Effector memory CD4-positive, alpha-beta T cell (primary cell): Measurements from ENCODE around the gene SMARCB1.

Experiments used
- DNase-seq, 3 donors: peaks; one replicate each; pipeline ENCODE4 v3.0.0-alpha.2; 2020
- H3K27ac ChIP-seq: 2 replicates; pipeline ENCODE4 v1.7.0; 2013; ENCODE audit warnings: mild to moderate bottlenecking, low read length, moderate library complexity; ENCODE audit not compliant: insufficient read depth, poor library complexity, severe bottlenecking
- H3K27me3 ChIP-seq: replicated peaks from 2 replicates; pipeline ENCODE4 v1.7.0; 2013; ENCODE audit warnings: mild to moderate bottlenecking, low read length; ENCODE audit not compliant: insufficient read depth, control insufficient read depth, poor library complexity, severe bottlenecking
- H3K36me3 ChIP-seq: 2 replicates; pipeline ENCODE4 v1.7.0; 2013; ENCODE audit warnings: mild to moderate bottlenecking, low read length, moderate library complexity; ENCODE audit not compliant: control insufficient read depth, insufficient read depth
- H3K4me1 ChIP-seq: 2 replicates; pipeline ENCODE4 v1.7.0; 2013; ENCODE audit warnings: low read length, mild to moderate bottlenecking; ENCODE audit not compliant: control insufficient read depth, insufficient read depth, poor library complexity, severe bottlenecking
- H3K4me3 ChIP-seq: 2 replicates; pipeline ENCODE4 v1.7.0; 2013; ENCODE audit warnings: low read length, low read depth, mild to moderate bottlenecking; ENCODE audit not compliant: insufficient read depth, poor library complexity, severe bottlenecking
- H3K9me3 ChIP-seq: 2 replicates; pipeline ENCODE4 v1.7.0; 2013; ENCODE audit warnings: mild to moderate bottlenecking, low read length, moderate library complexity; ENCODE audit not compliant: control insufficient read depth

Gene SMARCB1

GRCh38 chr22:23820748-23821211 is 34.0 kb downstream of the SMARCB1 start:
- no peak for DNase-seq
- H3K4me1 ChIP-seq: no peaks in the 10 kb centered on the region
- H3K27me3 ChIP-seq: no peaks in the 10 kb centered on the region
- no peaks in the 10 kb centered on the region for H3K9me3 ChIP-seq
- no peak overlapping the region for H3K27ac ChIP-seq
- H3K36me3 ChIP-seq: peaks cover 73% of the 10 kb centered on the region
- H3K4me3 ChIP-seq: no peak overlapping the region

DNA sequence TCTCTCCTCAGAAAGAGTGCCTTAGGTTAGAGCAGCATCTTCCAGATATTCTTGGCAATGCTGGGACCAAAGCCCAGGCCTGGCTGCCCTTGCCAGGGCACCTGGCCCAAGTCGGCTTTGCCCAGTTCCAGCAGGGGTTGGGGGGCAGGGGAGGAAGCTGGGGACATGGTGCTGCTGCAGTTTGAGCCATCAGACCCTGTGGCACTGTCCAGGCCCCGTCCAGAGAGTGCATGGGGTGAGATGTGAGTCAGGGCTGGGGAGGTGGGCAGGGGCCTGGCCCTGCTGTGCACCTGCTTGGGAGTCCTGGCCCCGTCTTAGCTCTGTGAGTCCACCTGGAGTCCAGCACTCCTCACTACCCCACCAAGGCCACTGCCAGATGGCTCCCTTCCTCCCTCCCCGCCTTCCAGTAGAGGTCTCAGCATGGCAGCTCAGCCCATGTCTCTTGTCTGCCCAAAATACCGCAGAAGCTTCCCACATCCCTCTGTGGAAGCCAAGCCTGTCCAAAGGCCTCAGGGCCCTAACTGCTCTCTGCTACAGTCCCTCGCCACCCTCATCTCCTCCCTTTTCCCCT is 35.4 kb downstream of the SMARCB1 start:
- Histone ChIP-seq H3K36me3 (peaks cover 72% of the 10 kb centered on the region), H3K27ac (no peak overlapping the region)

DNA sequence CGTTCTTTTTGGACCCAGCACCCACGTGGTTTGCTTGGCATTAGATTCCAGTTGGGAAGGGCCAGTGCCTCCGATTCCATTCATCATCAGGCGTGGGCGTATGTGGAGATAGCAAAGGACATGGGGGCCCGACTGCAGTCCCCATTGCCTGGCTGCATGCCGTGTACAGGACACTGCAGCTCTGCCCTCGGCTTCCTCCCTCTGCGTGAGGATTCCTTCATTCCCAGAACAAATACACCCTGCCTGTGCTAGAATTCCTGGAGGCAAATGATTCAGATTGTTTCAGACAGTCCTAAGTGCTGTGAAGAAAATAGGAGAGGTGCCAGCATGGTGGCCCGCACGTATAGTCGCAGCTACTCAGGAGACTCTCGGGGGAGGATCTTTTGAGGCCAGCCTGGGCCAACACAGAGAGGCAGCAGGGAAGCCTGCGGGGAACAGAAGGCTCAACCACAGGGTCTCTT is 36.6 kb downstream of the SMARCB1 start:
- no peak for DNase-seq
- no peaks in the 10 kb centered on the region for H3K27me3 ChIP-seq
- peaks cover 70% of the 10 kb centered on the region for H3K36me3 ChIP-seq
- no peaks in the 10 kb centered on the region for H3K4me1 ChIP-seq
- no peak overlapping the region for H3K4me3 ChIP-seq
- H3K27ac ChIP-seq: no peak overlapping the region
- H3K9me3 ChIP-seq: no peaks in the 10 kb centered on the region

More for the DNA sequence above, 35.4 kb downstream of the SMARCB1 start:
- H3K4me3 ChIP-seq: no peak overlapping the region
- DNase-seq: no peak
- H3K4me1 ChIP-seq: no peaks in the 10 kb centered on the region
- no peaks in the 10 kb centered on the region for H3K9me3 ChIP-seq
- no peaks in the 10 kb centered on the region for H3K27me3 ChIP-seq

GRCh38 chr22:23824476-23825245 is 37.9 kb downstream of the SMARCB1 start:
- Histone ChIP-seq H3K27ac (no peak overlapping the region), H3K27me3 (no peaks in the 10 kb centered on the region)

DNA sequence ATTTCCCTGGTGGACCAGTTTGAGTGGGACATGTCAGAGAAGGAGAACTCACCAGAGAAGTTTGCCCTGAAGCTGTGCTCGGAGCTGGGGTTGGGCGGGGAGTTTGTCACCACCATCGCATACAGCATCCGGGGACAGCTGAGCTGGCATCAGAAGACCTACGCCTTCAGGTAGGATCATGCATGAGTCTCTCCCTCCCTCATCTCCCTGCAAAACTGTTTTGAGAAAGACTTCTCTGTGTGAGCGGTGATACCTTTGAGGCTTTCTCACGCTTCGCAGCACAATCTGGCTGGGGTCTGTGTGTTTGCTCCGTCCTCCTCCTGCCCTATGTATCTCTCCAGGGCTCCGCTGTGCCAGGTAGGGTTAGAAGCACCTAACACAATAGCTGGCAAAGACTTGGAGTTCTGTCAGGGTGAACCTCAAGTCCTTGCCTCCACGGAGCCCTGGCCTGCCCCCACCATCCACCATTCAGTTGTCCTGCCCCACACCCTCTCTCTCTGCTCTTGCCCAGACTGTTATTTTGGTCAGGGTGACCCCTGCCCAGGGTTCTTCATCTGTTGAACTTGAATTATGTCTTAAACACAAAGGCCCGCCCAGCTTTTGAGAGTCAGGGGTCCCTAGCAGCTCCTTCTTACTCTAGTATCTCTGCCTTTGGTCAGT is 38.6 kb downstream of the SMARCB1 start:
- no peak for DNase-seq
- no peaks in the 10 kb centered on the region for H3K27me3 ChIP-seq
- no peaks in the 10 kb centered on the region for H3K9me3 ChIP-seq
- no peak overlapping the region for H3K4me3 ChIP-seq
- H3K27ac ChIP-seq: no peak overlapping the region
- H3K36me3 ChIP-seq: peaks cover 71% of the 10 kb centered on the region
- no peaks in the 10 kb centered on the region for H3K4me1 ChIP-seq

More at GRCh38 chr22:23824476-23825245, 37.9 kb downstream of the SMARCB1 start:
- no peak for DNase-seq
- peaks cover 70% of the 10 kb centered on the region for H3K36me3 ChIP-seq
- H3K4me3 ChIP-seq: no peak overlapping the region
- no peaks in the 10 kb centered on the region for H3K9me3 ChIP-seq
- no peaks in the 10 kb centered on the region for H3K4me1 ChIP-seq

DNA sequence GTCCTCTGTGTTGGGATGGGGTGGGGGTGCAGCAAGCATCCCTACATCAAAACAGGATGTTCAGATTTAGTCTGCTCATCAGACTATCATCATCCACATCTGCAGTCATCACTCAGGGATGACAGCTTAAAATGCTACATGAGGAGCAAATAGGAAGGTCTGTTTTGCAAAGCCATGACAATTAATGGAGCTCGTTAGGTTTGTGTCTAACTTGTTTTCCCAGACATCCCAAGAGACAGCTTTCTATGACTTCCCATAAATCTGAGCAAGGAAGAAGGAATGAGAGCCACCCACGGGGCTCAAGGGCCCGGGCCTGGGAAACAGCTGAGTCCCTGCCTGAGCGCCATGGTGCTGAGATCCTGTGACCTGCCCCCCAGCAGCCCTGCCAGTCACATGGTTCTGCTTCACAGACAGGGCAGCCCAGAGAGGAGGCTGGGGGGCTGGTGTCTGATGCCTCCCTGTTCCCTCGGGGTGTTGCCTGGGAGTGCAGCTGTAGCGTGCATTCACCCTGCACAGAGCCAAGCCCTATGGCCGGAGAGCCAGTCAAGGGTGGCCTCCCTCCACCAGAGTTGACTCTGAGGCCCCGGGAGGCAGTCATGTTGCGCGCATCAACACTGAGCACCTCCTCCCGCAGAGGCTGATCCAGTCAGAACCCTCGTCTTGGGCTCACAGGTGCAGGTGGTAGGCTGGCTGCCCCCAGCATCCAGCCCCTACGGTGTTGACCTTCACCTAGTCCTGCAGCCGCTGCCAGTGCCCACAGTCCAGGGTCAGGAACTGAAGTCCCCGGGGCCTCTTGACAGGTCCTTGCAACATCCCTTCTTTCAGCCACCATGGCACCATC is 40.0 kb downstream of the SMARCB1 start:
- H3K36me3 ChIP-seq: peaks cover 67% of the 10 kb centered on the region
- no peak overlapping the region for H3K27ac ChIP-seq
- H3K27me3 ChIP-seq: no peaks in the 10 kb centered on the region
- no peak overlapping the region for H3K4me3 ChIP-seq
- no peak for DNase-seq
- no peaks in the 10 kb centered on the region for H3K9me3 ChIP-seq
- no peaks in the 10 kb centered on the region for H3K4me1 ChIP-seq

- Histone ChIP-seq H3K27me3 (no peaks in the 10 kb centered on the region), H3K36me3 (peaks cover 65% of the 10 kb centered on the region), H3K9me3 (no peaks in the 10 kb centered on the region), H3K4me3 (no peak overlapping the region), H3K4me1 (no peaks in the 10 kb centered on the region), H3K27ac (no peak overlapping the region)
- no peak for DNase-seq
These were observed 40.7 kb downstream of the SMARCB1 start for GRCh38 chr22:23827351-23827995.

- H3K4me1 ChIP-seq: no peaks in the 10 kb centered on the region
- no peak overlapping the region for H3K4me3 ChIP-seq
- no peak overlapping the region for H3K27ac ChIP-seq
- no peaks in the 10 kb centered on the region for H3K27me3 ChIP-seq
- no peak for DNase-seq
- H3K9me3 ChIP-seq: no peaks in the 10 kb centered on the region
- peaks cover 60% of the 10 kb centered on the region for H3K36me3 ChIP-seq
These were observed 42.3 kb downstream of the SMARCB1 start for GRCh38 chr22:23828800-23829680.
